ENCODE results near the gene ERC1.
A peak's percentile ranks its signal among the peaks of the same experiment; 100 is the strongest.
"Not testable (repeated sequence)": the region's sequence is repeated elsewhere in the genome, so short reads cannot be mapped to it uniquely, and the experiment has no call there.

The ERC1 gene

DNA sequence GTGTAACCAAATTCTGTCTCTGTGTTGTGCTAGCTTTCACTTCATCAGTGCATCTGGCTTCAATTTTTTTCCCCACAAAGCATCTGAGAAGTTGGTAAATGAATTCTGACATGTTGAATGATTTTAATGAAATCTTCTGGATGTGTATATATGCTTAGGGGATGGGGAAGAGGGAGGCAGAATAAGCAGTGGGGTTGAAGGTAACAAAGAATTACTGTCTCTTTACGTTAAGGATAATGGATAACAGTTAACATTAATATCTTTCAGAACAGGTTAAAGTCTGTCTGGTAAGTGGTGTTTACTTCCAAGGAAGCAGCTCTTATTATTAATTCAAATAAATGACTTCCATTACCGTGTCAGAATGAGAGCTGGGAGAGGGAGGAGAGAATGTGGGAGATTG, 261.7 kb downstream of the ERC1 start:
- DNase-seq, result no peak

DNA sequence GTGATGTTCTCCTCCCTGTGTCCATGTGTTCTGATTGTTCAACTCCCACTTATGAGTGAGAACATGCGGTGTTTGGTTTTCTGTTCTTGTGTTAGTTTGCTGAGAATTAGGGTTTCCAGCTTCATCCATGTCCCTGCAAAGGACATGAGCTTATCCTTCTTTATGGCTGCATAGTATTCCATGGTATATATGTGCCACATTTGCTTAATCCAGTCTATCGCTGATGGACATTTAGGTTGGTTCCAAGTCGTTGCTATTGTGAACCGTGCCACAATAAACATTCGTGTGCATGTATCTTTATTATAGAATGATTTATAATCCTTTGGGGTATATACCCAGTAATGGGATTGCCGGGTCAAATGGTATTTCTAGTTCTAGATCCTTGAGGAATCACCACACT, 264.1 kb downstream of the ERC1 start:
- not testable (repeated sequence) for DNase-seq

DNA sequence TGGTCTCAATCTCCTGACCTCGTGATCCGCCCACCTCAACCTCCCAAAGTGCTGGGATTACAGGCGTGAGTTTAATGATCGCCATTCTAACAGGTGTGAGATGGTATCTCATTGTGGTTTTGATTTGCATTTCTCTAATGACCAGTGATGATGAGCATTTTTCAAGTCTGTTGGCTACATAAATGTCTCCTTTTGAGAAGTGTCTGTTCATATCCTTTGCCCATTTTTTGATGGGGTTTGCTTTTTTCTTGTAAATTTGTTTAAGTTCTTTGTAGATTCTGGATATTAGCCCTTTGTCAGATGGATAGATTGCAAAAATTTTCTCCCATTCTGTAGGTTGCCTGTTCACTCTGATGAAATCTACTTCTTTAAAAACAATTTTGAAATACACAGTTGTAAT, 264.8 kb downstream of the ERC1 start:
- DNase-seq, result not testable (repeated sequence)

DNA sequence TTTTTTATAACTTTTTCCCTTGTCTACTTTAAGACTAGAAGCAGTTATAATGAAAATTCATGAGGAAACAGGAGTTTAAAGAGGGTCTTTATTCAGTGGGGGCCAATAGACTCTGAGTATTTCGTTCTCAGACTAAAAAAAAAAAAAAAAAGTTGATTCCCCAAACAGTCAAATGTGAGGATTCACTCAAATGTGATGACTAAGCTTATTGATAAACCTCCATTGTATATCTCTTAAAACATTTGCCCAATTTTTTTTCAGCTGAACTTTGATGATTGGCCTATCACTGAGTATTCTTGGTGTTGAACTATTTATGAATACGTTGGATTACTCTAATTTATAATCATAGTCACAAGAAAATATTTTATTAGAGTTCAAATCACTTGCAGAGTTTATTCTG, 265.3 kb downstream of the ERC1 start:
- no peak for DNase-seq

DNA sequence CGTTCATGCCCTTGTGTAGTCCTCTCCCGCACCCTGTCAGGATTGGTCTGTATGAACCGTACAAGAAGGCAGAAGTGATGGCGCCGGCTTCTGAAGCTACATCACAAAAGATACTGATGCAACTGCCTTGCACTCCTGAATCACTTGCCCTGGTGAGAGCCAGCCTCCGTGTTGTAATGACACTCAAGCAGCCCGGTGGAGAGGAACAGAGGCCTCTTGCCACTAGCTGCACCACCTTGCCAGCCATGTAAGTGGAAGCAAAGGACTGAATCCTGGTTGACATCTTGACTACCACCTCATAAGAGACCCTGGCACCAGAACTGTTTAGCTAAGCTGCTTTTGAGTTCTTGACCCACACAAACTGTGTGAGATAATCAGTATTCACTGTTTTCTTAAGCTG, 266.0 kb downstream of the ERC1 start:
- DNase-seq, result no peak

DNA sequence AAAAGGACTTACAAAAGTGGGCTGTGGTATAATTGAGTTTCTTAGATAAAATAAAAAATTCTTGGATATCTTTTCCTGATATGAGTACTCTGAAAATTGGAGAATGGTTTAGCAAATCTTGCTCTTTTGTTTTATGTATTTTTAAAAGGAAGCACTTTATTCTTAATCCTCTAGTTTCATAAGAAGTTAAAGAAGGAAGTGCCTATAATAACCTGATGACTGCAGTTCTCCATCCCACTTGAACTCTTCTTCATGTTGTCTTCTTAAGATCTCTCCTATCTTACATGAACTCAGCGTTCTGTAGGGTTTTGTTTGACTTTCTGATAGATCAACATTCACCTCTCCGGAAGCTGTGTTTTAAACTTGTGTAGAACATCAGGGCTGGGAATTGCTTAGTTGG, 271.0 kb downstream of the ERC1 start:
- DNase-seq, result peak; percentile 71

DNA sequence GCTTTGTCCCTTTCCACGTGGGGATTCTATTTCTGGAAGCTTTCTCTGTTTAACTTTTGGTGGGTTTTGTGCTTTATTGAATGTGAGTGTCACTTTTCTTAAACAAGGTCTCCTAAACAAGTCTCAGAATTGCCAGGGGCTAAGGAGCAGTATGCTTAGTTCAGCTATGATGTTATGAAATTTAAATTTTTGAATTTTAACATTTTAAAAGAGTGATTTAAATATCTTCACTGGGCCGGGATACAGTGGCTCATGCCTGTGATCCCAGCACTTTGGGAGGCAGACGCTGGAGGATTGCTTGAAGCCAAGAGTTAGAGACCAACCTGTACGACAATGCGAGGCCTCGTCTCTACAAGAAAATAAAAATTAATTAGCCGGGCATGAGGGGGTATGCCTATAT, 276.2 kb downstream of the ERC1 start:
- no peak for DNase-seq

DNA sequence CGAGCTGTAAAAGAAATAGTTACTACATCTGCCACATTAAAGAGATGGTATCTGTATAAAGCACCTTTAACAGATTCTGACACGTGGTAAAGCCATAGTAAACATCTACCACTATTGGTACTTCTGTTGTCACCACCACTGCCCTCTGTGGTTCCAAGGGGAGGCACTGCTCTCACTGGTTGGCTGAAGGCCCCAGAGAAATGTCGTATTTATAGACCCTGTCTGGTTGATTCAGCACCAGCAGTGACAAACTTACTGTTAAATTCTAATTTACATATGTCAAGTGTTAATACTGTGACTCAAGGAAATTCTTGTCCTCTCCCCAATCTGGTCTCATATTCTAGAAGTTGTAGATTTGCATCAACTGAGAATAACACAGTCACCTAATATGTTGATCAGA, 281.1 kb downstream of the ERC1 start:
- DNase-seq, result no peak

DNA sequence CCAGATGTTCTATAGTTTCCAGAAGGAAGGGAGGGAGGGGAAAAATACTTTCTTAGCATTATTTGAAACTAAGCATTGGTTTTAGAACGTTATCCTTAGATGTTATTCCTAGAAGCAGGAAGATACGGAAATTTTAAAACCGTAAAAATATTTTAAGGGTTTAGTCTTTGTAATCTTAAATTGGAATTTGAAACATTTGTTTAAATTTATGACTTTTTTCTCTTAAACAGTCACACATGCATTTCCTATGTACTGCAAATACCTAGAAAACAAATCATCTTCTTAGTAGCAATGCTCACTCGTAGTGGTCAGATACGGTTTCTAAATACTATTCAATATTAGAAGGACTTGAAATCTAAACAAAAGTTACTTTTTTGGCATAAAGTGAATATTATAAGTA, 282.0 kb downstream of the ERC1 start:
- no peak for DNase-seq

DNA sequence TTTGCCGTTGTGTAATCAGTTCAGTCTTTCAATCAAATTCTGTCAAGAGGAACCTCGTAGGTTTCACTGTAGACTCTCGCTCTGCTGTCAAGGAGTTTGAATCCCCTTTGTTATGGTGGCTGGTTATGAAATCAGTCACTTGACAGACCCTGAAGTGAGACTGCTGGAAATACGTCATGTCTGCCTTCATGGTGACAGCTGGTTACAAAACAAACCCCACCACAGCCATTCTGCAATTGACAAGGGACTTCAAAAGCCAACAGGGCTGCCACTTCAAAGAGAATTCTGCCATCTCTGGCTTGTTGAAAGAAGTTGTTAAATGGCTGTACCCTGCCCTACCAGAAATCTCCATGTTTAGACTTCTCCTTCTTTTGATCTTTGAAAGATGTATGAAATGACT, 286.9 kb downstream of the ERC1 start:
- DNase-seq, result peak; percentile 91

DNA sequence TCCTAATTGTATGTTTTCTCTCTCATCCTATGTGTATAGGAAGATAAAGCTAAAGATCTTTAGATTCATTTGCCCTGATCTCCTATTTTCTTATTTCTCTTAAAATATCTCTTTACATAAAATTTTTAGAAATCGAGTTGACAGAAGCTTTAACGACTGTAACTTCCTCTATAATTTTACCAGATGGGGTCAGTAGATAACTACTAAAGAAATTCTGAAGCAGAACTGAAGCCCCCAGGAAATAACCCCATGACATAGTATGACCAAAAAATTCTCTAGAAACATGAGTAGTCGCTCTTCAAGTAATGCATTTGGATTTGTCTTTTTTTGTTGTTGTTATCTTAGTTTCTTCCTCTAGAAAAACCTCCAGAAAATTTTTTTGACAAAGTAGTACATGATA, 288.0 kb downstream of the ERC1 start:
- peak; percentile 3 for DNase-seq

DNA sequence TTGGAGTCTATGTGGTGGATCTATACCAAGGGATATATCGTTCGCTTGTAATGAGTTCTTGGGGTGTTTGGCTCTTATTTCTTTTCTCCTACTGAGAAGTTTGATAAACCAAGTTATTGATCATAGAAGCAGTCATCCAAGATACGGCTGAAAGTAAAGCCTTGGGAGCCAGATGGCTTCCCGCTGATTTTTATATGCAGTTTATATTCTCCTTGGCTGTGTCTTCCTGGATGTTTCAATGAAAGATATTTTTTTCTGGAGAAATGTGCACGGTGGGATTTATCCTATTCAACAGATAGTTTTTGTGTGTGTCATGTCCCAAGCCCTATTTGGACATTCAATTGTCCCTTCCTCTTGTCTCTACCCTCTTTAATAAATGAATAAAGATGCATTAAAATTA, 289.0 kb downstream of the ERC1 start:
- no peak for DNase-seq

DNA sequence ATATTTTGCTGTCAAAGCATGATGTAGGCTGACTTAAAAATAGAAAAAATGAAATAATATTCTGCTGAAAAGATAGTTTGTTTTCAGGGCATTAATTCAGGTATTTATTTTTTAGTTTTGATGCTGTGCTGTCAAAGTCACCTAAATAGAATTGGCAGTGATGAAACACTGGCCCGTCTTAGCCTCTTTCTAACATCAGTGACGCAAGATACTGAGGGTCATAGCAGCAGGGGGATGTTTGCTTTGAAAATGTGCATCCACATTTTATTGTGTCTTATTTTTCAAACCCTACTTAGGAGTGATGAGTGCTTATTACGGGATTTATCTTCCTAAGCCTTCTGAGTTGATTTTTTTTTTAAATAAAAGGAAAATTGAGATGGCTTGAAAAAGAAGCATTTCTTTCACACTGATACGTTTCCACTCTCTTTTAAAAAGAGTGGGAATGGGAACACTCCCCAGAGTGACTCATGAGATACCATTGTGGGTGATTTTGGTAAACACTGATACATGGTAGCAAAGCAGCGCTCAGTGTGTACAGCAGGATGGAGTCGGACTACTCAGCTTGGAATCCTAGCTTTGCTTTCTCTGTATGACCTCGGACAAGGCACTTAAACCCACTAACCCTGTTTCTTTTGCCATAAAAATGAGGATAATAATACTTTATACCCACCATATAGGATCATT, 290.8 kb downstream of the ERC1 start:
- no peak for DNase-seq

DNA sequence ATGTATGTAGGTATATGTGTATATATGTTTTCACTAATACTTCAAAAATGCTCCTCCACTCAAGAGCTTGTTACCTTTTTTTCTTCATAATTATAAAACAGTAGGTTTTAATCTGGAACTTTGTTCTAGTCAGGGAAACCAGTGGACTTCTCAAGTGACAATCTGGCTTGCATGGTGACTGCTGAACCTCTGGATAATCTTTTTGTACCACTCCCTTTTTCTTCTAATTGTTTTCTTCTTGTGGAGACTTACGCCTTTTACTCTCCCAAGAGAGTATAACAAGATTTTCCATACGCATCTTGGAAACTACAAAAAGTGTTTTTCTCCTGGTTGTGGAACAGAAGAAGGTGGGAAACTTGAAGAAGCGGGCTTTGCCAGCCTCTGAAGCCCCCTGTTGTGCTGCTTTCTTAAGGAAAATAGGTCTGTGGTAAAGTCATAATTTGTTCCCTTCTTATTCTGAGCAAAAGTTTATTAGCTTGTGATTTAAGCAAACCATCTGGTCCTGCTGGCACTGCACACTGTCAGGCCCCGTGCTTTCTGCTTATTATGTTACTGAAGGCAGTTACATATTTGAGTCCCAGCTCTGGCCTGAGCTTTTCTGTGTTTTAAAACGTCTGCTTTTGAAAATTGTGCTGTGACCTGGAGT, 291.8 kb downstream of the ERC1 start:
- DNase-seq, result no peak

DNA sequence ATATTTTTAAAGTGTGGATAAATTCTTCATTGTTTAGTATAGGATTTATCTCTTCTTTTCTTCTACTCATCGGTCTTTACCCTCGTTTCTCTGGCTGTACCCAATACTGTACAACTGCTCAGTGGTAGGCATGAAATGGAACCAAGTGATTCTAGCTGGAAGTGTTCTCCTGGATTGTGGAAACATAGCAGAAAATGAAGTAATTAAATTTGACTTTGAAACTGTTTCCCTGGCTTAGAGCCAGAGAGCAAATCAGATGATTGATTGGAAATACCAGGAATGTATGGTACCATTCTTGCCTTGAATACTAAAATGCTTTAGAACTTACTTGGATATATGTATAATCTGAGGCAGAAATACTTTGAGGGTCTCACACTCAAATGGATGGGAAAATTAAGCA, 292.3 kb downstream of the ERC1 start:
- no peak for DNase-seq

DNA sequence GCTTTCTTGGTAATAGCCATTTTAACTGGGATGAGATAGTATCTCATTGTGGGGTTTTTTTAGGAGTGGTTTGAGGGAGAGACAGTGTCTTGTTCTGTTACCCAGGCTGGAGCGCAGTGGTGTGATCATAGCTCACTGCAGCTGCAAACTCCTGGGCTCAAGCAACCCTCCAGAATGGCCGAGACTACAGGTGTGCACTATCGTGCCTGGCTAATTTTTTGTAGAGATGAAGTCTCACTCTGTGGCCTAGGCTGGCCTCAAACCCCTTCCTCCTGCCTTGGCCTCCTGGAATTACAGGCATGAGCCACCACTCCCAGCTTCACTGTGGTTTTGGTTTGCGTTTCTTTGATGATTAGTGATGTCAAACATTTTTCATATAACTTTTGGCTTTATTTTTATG, 293.6 kb downstream of the ERC1 start:
- no peak for DNase-seq

DNA sequence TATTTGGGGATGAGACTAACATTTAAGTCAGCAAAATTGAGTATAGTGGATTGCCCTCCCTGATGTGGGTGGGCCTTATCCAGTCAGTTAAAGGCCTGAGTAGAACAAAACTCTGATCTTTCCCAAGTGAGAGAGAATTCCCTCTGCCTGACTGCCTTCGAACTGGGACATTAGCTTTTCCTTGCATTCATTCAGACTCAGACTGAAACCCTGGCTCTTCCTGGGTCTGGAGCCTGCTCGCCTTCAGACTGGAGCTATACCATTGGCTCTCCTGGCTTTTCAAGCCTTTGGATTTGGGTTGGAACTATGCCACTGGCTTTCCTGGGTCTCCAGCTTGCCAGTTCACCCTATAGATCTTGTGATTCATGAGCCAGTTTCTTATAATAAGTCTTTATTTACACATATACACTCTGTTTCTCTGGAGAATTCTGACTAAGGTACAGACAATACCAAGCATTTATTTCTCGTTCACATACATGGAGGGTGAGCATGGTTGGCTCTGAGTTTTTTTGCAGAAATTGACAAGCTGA, 296.5 kb downstream of the ERC1 start:
- no peak for DNase-seq

DNA sequence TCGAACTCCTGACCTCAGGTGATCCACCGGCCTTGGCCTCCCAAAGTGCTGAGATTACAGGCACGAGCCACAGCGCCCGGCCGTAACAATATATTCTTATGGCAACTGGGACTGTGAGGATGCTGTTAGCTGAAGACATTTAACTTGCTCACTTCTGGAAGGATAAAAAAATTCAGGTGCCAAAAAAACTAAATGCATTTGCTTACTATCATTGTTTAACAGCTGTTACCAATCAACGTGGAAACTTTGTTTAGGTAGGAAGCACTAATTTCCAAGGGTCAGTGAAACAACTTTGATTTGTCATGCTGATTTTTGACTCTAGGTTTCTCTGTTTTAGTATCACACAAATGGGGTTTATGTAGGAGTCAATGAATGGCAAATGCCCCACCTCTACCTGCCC, 297.3 kb downstream of the ERC1 start:
- DNase-seq, result no peak

DNA sequence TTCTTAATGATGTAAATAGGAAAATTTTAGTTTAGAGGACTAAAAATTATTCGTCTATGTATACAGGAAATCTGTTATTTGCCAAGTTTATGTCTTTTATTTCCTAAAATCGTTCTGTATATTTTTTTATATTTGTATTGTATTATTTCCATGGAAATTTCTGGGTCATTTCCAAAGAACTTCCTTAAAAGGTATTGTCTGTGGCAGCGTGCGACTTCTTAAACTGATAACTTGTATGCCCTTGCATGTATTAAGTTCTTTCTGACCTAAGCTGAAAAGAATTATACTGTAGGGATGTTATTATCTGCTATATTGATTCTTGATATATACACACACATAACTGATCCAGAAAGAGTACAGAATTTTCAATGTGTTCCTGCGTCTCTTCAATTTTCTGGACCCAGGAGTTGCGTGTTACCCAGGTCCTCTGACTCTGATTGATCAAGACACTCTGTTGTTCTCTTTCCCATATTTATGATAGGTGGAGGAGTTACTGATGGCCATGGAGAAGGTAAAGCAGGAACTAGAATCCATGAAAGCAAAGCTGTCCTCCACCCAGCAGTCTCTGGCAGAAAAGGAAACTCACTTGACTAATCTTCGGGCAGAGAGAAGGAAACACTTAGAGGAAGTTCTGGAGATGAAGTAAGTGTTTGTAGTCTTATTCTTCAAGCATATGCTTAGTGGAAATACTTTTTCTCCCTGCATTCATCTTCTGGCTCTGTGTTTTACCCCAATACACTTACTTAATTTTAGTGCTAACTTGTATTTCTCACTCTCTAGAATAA, 298.5 kb downstream of the ERC1 start:
- DNase-seq, result peak; percentile 68

DNA sequence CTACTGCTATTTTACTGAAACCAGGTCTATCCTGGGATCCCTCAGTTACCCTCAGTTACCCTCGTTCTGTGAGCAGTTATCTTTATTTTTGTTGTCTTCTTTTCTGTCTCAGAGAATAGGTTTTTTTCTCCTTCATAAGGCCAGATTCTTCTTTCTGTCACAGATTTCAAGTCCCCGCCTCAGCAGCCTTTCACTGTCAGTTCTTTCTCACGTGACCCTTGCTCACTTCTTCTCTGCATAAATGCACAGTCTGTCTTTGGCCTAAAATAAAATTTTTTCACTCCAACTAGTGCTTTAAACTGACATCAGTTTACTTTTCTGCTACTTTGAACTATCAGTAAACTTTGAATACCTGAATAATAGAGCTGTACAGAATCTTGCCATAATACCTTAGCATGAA, 299.7 kb downstream of the ERC1 start:
- DNase-seq, result no peak

DNA sequence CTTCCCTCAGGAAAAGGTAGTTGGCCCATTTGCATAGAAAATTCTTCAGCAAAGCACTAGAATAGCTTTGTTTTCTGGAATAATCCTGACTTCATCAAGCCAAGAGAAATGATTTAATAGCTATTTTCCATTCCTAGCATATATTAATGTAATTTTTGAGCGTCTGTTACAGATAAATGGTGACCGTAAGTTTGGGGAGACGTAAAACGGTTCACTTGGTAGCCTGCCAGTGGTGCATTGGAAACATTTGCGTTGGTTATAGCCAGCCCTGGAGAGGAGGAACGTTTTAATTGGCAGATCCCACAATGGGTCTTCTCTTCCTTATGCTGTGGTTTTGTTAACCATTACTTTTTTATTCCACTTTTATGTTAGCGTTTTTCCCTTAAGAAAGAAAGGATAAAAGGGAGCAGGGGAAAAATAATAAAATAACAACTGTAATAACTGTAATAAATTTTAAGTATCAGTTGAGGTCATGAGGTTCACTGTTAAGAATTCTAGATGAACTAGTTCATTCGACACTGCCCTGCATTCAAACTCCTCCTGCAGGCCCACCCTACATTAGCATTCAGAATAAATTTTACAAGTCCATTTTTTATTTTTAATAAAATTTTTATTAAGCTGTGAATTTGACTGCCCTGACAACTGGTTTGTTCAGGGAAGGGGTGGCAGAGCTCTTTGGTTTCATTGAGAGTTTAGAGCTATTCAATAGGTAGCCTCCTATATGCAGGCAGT, 300.7 kb downstream of the ERC1 start:
- no peak for DNase-seq

DNA sequence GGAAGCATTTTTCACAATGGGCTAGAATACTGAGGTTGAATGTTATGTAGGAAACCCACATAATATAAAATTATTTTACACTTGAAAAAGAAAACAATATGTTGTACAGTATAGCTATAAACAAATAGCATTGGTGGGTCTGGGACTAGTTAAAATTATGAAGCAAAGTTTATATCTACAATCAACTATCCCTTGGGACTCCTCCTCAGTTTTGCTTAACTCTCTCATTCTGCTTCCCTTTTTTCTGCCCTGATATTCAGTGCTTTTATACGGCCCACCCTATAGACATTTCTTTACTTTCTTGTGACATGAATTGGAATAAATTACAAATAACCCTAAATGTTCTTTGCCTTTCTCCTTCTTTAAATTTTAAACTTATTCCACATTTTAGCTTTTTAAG, 302.9 kb downstream of the ERC1 start:
- no peak for DNase-seq

DNA sequence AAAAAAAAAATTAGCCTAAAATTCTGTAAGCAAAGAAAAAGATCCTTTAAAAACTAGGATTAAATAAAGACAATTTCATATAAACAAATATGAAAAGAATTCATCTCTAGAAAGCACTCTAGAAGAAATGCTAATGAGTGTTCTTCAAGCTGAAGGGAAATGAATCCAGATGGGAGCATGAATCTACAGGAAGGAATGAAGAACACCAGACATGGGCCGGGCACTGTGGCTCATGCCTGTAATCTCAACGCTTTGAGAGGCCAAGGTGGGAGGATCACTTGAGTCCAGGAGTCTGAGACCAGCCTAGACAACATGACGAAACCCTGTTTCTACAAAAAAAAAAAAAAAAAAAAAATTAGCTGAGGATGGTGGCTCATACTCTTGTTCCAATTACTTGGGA, 306.2 kb downstream of the ERC1 start:
- DNase-seq, result no peak

Data from MV-4-11 (cell line).